NB4 (cell line): ENCODE results near the gene SPSB1.
"Not testable (repeated sequence)": the region's sequence is repeated elsewhere in the genome, so short reads cannot be mapped to it uniquely, and the experiment has no call there.

Experiments used
- DNase-seq: peaks from one replicate; pipeline ENCODE4 v3.0.0; 2010; ENCODE audit warnings: low read depth
- H3K4me3 ChIP-seq: one replicate; pipeline ENCODE4 v1.5.1; 2011; ENCODE audit warnings: mild to moderate bottlenecking, low read depth, low read length, moderate library complexity
- MAX ChIP-seq: IDR thresholded peaks from 2 replicates; pipeline ENCODE4 v1.6.1; 2011; ENCODE audit warnings: low read depth, low read length
- MYC ChIP-seq: IDR thresholded peaks from 2 replicates; pipeline ENCODE4 v1.6.1; 2011; ENCODE audit warnings: low read depth, low read length
- POLR2A ChIP-seq: IDR thresholded peaks from 2 replicates; pipeline ENCODE4 v1.6.1; 2011; ENCODE audit warnings: mild to moderate bottlenecking; ENCODE audit not compliant: insufficient read length; ENCODE audit errors: extremely low read depth
- TF ChIP-seq, protein P1 (sequence below): IDR thresholded peaks from one replicate; pipeline ENCODE4 v1.5.1; 2012; ENCODE audit warnings: low read depth, low read length

SPSB1 gene

GRCh38 chr1:9294910-9295636 lies 2.4 kb downstream of the SPSB1 start:
- no peak for DNase-seq
- no peak overlapping the region for H3K4me3 ChIP-seq
- TF ChIP-seq, protein P1, sequence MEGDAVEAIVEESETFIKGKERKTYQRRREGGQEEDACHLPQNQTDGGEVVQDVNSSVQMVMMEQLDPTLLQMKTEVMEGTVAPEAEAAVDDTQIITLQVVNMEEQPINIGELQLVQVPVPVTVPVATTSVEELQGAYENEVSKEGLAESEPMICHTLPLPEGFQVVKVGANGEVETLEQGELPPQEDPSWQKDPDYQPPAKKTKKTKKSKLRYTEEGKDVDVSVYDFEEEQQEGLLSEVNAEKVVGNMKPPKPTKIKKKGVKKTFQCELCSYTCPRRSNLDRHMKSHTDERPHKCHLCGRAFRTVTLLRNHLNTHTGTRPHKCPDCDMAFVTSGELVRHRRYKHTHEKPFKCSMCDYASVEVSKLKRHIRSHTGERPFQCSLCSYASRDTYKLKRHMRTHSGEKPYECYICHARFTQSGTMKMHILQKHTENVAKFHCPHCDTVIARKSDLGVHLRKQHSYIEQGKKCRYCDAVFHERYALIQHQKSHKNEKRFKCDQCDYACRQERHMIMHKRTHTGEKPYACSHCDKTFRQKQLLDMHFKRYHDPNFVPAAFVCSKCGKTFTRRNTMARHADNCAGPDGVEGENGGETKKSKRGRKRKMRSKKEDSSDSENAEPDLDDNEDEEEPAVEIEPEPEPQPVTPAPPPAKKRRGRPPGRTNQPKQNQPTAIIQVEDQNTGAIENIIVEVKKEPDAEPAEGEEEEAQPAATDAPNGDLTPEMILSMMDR, result no peak
- TF ChIP-seq MYC (no peak), POLR2A (no peak), MAX (no peak)

DNA sequence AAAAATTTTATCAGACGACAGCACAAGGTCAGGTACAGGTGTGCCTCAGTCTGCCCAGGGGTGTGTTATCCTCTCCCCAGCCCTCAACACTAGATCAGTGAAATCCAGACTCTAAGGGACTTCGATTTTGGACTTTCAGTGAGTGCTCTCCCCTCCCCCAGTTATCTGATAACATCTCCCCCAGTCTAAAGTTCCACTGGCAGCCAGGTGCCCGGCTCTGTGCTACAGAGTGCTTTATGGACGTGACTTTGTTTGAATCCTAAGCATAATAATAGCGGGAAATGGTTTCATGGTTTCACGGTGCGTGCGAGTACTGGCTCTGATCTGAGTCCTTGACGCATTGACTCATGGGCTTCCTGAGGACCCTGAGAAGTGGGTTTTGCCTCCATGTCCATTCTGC lies 3.2 kb downstream of the SPSB1 start:
- DNase-seq, result no peak
- no peak overlapping the region for H3K4me3 ChIP-seq

GRCh38 chr1:9296850-9297249 lies 4.2 kb downstream of the SPSB1 start:
- no peak overlapping the region for H3K4me3 ChIP-seq
- no peak for DNase-seq
- TF ChIP-seq MYC (no peak), MAX (no peak), POLR2A (no peak)
- TF ChIP-seq, protein P1, result no peak

More for the DNA sequence above, 3.2 kb downstream of the SPSB1 start:
- no peak for TF ChIP-seq MYC
- TF ChIP-seq, protein P1, result no peak
- TF ChIP-seq MAX, result no peak
- no peak for TF ChIP-seq POLR2A

DNA sequence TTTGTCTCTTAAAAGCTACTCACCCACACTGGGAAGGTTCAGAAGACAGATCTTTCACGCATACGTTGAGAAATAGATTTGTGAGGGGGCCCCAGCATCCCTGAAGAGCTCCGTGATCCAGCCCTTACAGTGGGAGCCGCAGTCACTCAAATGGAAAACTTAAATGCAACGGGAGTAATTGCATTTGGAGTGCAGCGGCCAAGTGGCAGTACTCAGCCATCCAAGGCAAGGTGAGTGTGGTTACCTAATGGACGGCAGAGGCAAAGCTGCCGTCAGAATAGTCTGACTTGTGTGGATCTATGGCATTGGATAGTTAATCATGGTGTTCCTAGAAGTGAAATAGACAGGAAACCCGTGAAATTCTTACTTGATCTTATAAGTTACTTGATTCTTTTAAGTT lies 5.1 kb downstream of the SPSB1 start:
- H3K4me3 ChIP-seq, result no peak overlapping the region
- DNase-seq, result no peak
- no peak for TF ChIP-seq MAX
- TF ChIP-seq POLR2A, result no peak
- TF ChIP-seq, protein P1, result no peak
- no peak for TF ChIP-seq MYC

DNA sequence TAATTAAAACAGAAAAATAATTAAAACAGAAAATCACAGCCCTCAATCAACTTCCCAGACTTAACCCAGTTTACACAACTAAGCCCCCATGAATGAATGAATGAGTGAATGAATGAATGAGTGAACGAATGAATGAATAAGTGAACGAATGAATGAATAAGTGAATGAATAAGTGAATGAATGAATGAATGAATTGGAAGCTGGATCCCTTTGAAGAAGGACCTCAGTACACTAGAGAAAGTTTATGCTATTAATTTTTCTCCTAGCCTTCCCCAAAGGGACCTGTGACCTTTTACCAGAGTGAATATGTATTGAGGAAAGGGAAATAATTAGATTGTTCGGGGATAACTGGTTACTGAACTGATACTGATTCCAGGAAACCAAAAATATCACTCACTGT lies 5.6 kb downstream of the SPSB1 start:
- DNase-seq, result no peak
- TF ChIP-seq MAX (no peak), MYC (no peak), POLR2A (no peak)
- TF ChIP-seq, protein P1, result no peak
- H3K4me3 ChIP-seq, result no peak overlapping the region

GRCh38 chr1:9299571-9300541 lies 7.2 kb downstream of the SPSB1 start:
- not testable (repeated sequence) for H3K4me3 ChIP-seq, DNase-seq
